Measurements from ENCODE around the gene MEI1. TPM values are rescaled to one million over a fixed set of nuclear protein-coding genes. Genes with fewer than 3 reads are reported as not detected.

Gene MEI1
- total RNA-seq, 1 donor from 2014 or later, result 2.3 TPM

DNA sequence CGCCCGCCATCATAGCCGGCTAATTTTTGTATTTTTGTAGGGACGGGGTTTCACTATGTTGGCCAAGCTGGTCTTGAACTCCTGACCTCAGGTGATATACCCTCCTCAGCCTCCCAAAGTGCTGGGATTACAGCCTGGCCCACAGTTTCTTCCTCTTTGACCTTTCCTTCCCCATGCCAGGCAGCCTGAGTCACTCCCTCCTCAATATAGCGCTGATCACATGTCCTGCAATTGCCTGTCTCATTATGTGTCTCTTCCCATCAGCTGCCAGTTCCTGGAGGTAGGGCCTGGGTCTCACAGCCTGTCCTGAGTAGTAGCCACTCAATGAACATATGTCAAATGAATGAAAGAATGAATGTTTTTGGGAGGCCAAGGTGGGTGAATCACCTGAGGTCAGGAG is 58.2 kb downstream of the MEI1 start:
- Histone ChIP-seq H3K4me3 (no peak overlapping the region), H3K27me3 (no peaks in the 10 kb centered on the region), H3K4me1 (no peaks in the 10 kb centered on the region), H3K36me3 (no peaks in the 10 kb centered on the region), H3K9me3 (no peaks in the 10 kb centered on the region), H3K27ac (no peak overlapping the region)
- ATAC-seq (peak; percentile 50), DNase-seq (no peak)
- intact Hi-C loops (cut with DNase I), result no loop called here
- TF ChIP-seq, protein P1, sequence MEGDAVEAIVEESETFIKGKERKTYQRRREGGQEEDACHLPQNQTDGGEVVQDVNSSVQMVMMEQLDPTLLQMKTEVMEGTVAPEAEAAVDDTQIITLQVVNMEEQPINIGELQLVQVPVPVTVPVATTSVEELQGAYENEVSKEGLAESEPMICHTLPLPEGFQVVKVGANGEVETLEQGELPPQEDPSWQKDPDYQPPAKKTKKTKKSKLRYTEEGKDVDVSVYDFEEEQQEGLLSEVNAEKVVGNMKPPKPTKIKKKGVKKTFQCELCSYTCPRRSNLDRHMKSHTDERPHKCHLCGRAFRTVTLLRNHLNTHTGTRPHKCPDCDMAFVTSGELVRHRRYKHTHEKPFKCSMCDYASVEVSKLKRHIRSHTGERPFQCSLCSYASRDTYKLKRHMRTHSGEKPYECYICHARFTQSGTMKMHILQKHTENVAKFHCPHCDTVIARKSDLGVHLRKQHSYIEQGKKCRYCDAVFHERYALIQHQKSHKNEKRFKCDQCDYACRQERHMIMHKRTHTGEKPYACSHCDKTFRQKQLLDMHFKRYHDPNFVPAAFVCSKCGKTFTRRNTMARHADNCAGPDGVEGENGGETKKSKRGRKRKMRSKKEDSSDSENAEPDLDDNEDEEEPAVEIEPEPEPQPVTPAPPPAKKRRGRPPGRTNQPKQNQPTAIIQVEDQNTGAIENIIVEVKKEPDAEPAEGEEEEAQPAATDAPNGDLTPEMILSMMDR (IDR thresholded peaks at IDR 0.05), result no peak

DNA sequence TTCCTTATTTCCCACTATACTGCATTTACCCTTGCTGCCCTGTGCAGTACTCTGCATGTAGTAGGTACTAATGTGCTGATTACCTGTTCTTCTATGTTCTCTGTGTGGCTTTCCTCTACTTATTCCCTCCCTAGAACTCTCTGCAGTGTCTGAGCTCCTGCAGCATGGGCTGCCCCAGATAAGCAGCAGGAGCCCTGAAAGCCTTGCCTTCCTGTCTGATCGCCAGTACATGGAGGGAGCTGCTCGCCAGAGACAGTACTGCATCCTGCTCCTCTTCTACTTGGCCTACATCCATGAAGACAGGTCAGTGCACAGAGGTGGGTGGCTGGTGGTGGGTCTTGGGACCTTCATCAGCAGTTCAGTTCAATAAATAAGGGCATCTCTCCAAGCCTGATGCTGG is 58.9 kb downstream of the MEI1 start:
- TF ChIP-seq, protein P1 (IDR thresholded peaks at IDR 0.05), result no peak
- H3K9me3 ChIP-seq, result no peaks in the 10 kb centered on the region
- no peak overlapping the region for H3K4me3 ChIP-seq
- DNase-seq (no peak), ATAC-seq (no peak)
- no peak overlapping the region for H3K27ac ChIP-seq
- intact Hi-C loops (cut with DNase I), result no loop called here
- no peaks in the 10 kb centered on the region for H3K36me3 ChIP-seq
- no peaks in the 10 kb centered on the region for H3K27me3 ChIP-seq
- H3K4me1 ChIP-seq, result no peaks in the 10 kb centered on the region

GRCh38 chr22:41762980-41763779 is 63.9 kb downstream of the MEI1 start:
- TF ChIP-seq, protein P1 (IDR thresholded peaks at IDR 0.05), result peak; percentile 30
- H3K4me1 ChIP-seq, result no peaks in the 10 kb centered on the region
- ATAC-seq (peak; percentile 37), DNase-seq (no peak)
- H3K36me3 ChIP-seq, result no peaks in the 10 kb centered on the region
- H3K9me3 ChIP-seq, result no peaks in the 10 kb centered on the region
- no peaks in the 10 kb centered on the region for H3K27me3 ChIP-seq
- H3K4me3 ChIP-seq, result no peak overlapping the region
- intact Hi-C loops (cut with DNase I), result no loop called here
- H3K27ac ChIP-seq, result no peak overlapping the region

GRCh38 chr22:41766476-41766875 is 67.2 kb downstream of the MEI1 start:
- no peaks in the 10 kb centered on the region for H3K9me3 ChIP-seq
- H3K4me1 ChIP-seq, result no peaks in the 10 kb centered on the region
- ATAC-seq (no peak), DNase-seq (no peak)
- no peak overlapping the region for H3K27ac ChIP-seq
- no peak overlapping the region for H3K4me3 ChIP-seq
- intact Hi-C loops (cut with DNase I), result no loop called here
- H3K36me3 ChIP-seq, result no peaks in the 10 kb centered on the region
- TF ChIP-seq, protein P1 (IDR thresholded peaks at IDR 0.05), result no peak
- no peaks in the 10 kb centered on the region for H3K27me3 ChIP-seq

- TF ChIP-seq, protein P1 (IDR thresholded peaks at IDR 0.05), result no peak
- no peaks in the 10 kb centered on the region for H3K9me3 ChIP-seq
- no peak overlapping the region for H3K27ac ChIP-seq
- H3K36me3 ChIP-seq, result no peaks in the 10 kb centered on the region
- no peaks in the 10 kb centered on the region for H3K27me3 ChIP-seq
- H3K4me1 ChIP-seq, result no peaks in the 10 kb centered on the region
- no peak overlapping the region for H3K4me3 ChIP-seq
- intact Hi-C loops (cut with DNase I), result no loop called here
- DNase-seq, result no peak
- ATAC-seq, result peak; percentile 63
These were observed 69.1 kb downstream of the MEI1 start for GRCh38 chr22:41768430-41768829.

Data from upper lobe of right lung (tissue), 1 donor.